Measurements from ENCODE around the gene OR10G3.

Gene OR10G3

GRCh38 chr14:21533294-21533693 is 46.6 kb downstream of the OR10G3 start:
- no peak overlapping the region for H3K9ac ChIP-seq (ENCODE audit: low read depth, low read length)
- H3K27me3 ChIP-seq (ENCODE audit: control insufficient read depth, insufficient read depth, low read length), result no peaks in the 10 kb centered on the region
- H3K36me3 ChIP-seq (ENCODE audit: control insufficient read depth, insufficient read depth, low read length), result no peaks in the 10 kb centered on the region
- peaks cover 40% of the 10 kb centered on the region for H3K4me1 ChIP-seq (ENCODE audit: control insufficient read depth, insufficient read depth, low read length)
- no peak overlapping the region for H3K4me3 ChIP-seq (ENCODE audit: low read depth, low read length)
- H3K9me3 ChIP-seq (ENCODE audit: control insufficient read depth, insufficient read depth, low read length), result no peaks in the 10 kb centered on the region

- Histone ChIP-seq H3K27me3 (ENCODE audit: control insufficient read depth, insufficient read depth, low read length) (no peaks in the 10 kb centered on the region), H3K9ac (ENCODE audit: low read depth, low read length) (no peak overlapping the region), H3K4me3 (ENCODE audit: low read depth, low read length) (no peak overlapping the region), H3K4me1 (ENCODE audit: control insufficient read depth, insufficient read depth, low read length) (peaks cover 46% of the 10 kb centered on the region), H3K9me3 (ENCODE audit: control insufficient read depth, insufficient read depth, low read length) (no peaks in the 10 kb centered on the region), H3K36me3 (ENCODE audit: control insufficient read depth, insufficient read depth, low read length) (peaks cover 8% of the 10 kb centered on the region)
Measured at GRCh38 chr14:21529515-21529914, 50.4 kb downstream of the OR10G3 start.

GRCh38 chr14:21528381-21529348 is 51.2 kb downstream of the OR10G3 start:
- H3K4me3 ChIP-seq (ENCODE audit: low read depth, low read length), result no peak overlapping the region
- H3K4me1 ChIP-seq (ENCODE audit: control insufficient read depth, insufficient read depth, low read length), result peaks cover 47% of the 10 kb centered on the region

GRCh38 chr14:21527318-21527679 is 52.6 kb downstream of the OR10G3 start:
- Histone ChIP-seq H3K4me3 (ENCODE audit: low read depth, low read length) (peak overlapping the region; percentile 82), H3K9ac (ENCODE audit: low read depth, low read length) (peak overlapping the region; percentile 0), H3K9me3 (ENCODE audit: control insufficient read depth, insufficient read depth, low read length) (no peaks in the 10 kb centered on the region), H3K4me1 (ENCODE audit: control insufficient read depth, insufficient read depth, low read length) (peaks cover 40% of the 10 kb centered on the region), H3K36me3 (ENCODE audit: control insufficient read depth, insufficient read depth, low read length) (peaks cover 31% of the 10 kb centered on the region), H3K27me3 (ENCODE audit: control insufficient read depth, insufficient read depth, low read length) (no peaks in the 10 kb centered on the region)

More at GRCh38 chr14:21528381-21529348, 51.2 kb downstream of the OR10G3 start:
- peaks cover 17% of the 10 kb centered on the region for H3K36me3 ChIP-seq (ENCODE audit: control insufficient read depth, insufficient read depth, low read length)
- no peaks in the 10 kb centered on the region for H3K9me3 ChIP-seq (ENCODE audit: control insufficient read depth, insufficient read depth, low read length)
- H3K9ac ChIP-seq (ENCODE audit: low read depth, low read length), result peak overlapping the region; percentile 3
- H3K27me3 ChIP-seq (ENCODE audit: control insufficient read depth, insufficient read depth, low read length), result no peaks in the 10 kb centered on the region

- H3K27me3 ChIP-seq (ENCODE audit: control insufficient read depth, insufficient read depth, low read length), result no peaks in the 10 kb centered on the region
- peaks cover 36% of the 10 kb centered on the region for H3K36me3 ChIP-seq (ENCODE audit: control insufficient read depth, insufficient read depth, low read length)
- peak overlapping the region; percentile 61 for H3K9ac ChIP-seq (ENCODE audit: low read depth, low read length)
- no peaks in the 10 kb centered on the region for H3K9me3 ChIP-seq (ENCODE audit: control insufficient read depth, insufficient read depth, low read length)
- H3K4me1 ChIP-seq (ENCODE audit: control insufficient read depth, insufficient read depth, low read length), result peaks cover 42% of the 10 kb centered on the region
- peak overlapping the region; percentile 82 for H3K4me3 ChIP-seq (ENCODE audit: low read depth, low read length)
Measured at GRCh38 chr14:21526672-21527317, 53.1 kb downstream of the OR10G3 start.

- peak within 1 kb of the TSS; percentile 82 for H3K9ac ChIP-seq (ENCODE audit: low read depth, low read length)
- no peaks in the 10 kb centered on the region for H3K9me3 ChIP-seq (ENCODE audit: control insufficient read depth, insufficient read depth, low read length)
- H3K4me3 ChIP-seq (ENCODE audit: low read depth, low read length), result peak within 1 kb of the TSS; percentile 82
- H3K27me3 ChIP-seq (ENCODE audit: control insufficient read depth, insufficient read depth, low read length), result no peaks in the 10 kb centered on the region
- H3K4me1 ChIP-seq (ENCODE audit: control insufficient read depth, insufficient read depth, low read length), result peaks cover 47% of the 10 kb centered on the region
- peaks cover 42% of the 10 kb centered on the region for H3K36me3 ChIP-seq (ENCODE audit: control insufficient read depth, insufficient read depth, low read length)
Measured at GRCh38 chr14:21525962-21526671, 53.8 kb downstream of the OR10G3 start, which contains the start of gene SALL2. Gene SALL2 (minus strand): TSS chr14:21526346. CDS start chr14:21526127, 219 bp downstream.

GRCh38 chr14:21525571-21525961 is 54.3 kb downstream of the OR10G3 start:
- H3K36me3 ChIP-seq (ENCODE audit: control insufficient read depth, insufficient read depth, low read length), result peaks cover 46% of the 10 kb centered on the region
- no peaks in the 10 kb centered on the region for H3K27me3 ChIP-seq (ENCODE audit: control insufficient read depth, insufficient read depth, low read length)
- no peaks in the 10 kb centered on the region for H3K9me3 ChIP-seq (ENCODE audit: control insufficient read depth, insufficient read depth, low read length)
- H3K4me3 ChIP-seq (ENCODE audit: low read depth, low read length), result peak overlapping the region; percentile 82
- H3K9ac ChIP-seq (ENCODE audit: low read depth, low read length), result peak overlapping the region; percentile 82
- H3K4me1 ChIP-seq (ENCODE audit: control insufficient read depth, insufficient read depth, low read length), result peaks cover 45% of the 10 kb centered on the region

- Histone ChIP-seq H3K9me3 (ENCODE audit: control insufficient read depth, insufficient read depth, low read length) (no peaks in the 10 kb centered on the region), H3K36me3 (ENCODE audit: control insufficient read depth, insufficient read depth, low read length) (peaks cover 46% of the 10 kb centered on the region), H3K27me3 (ENCODE audit: control insufficient read depth, insufficient read depth, low read length) (no peaks in the 10 kb centered on the region), H3K9ac (ENCODE audit: low read depth, low read length) (peak overlapping the region; percentile 82), H3K4me3 (ENCODE audit: low read depth, low read length) (peak overlapping the region; percentile 82), H3K4me1 (ENCODE audit: control insufficient read depth, insufficient read depth, low read length) (peaks cover 43% of the 10 kb centered on the region)
Measured at GRCh38 chr14:21524575-21525490, 55.0 kb downstream of the OR10G3 start.

GRCh38 chr14:21523203-21523602 is 56.7 kb downstream of the OR10G3 start:
- Histone ChIP-seq H3K9ac (ENCODE audit: low read depth, low read length) (peak overlapping the region; percentile 56), H3K4me3 (ENCODE audit: low read depth, low read length) (no peak overlapping the region), H3K36me3 (ENCODE audit: control insufficient read depth, insufficient read depth, low read length) (peaks cover 46% of the 10 kb centered on the region), H3K27me3 (ENCODE audit: control insufficient read depth, insufficient read depth, low read length) (no peaks in the 10 kb centered on the region), H3K4me1 (ENCODE audit: control insufficient read depth, insufficient read depth, low read length) (peaks cover 31% of the 10 kb centered on the region), H3K9me3 (ENCODE audit: control insufficient read depth, insufficient read depth, low read length) (no peaks in the 10 kb centered on the region)

GRCh38 chr14:21521501-21521900 is 58.4 kb downstream of the OR10G3 start:
- peaks cover 22% of the 10 kb centered on the region for H3K4me1 ChIP-seq (ENCODE audit: control insufficient read depth, insufficient read depth, low read length)
- H3K4me3 ChIP-seq (ENCODE audit: low read depth, low read length), result no peak overlapping the region
- peaks cover 46% of the 10 kb centered on the region for H3K36me3 ChIP-seq (ENCODE audit: control insufficient read depth, insufficient read depth, low read length)
- no peaks in the 10 kb centered on the region for H3K27me3 ChIP-seq (ENCODE audit: control insufficient read depth, insufficient read depth, low read length)
- H3K9ac ChIP-seq (ENCODE audit: low read depth, low read length), result no peak overlapping the region
- no peaks in the 10 kb centered on the region for H3K9me3 ChIP-seq (ENCODE audit: control insufficient read depth, insufficient read depth, low read length)

GRCh38 chr14:21520767-21521166 is 59.1 kb downstream of the OR10G3 start:
- no peak overlapping the region for H3K4me3 ChIP-seq (ENCODE audit: low read depth, low read length)
- no peaks in the 10 kb centered on the region for H3K27me3 ChIP-seq (ENCODE audit: control insufficient read depth, insufficient read depth, low read length)
- H3K9ac ChIP-seq (ENCODE audit: low read depth, low read length), result no peak overlapping the region
- H3K9me3 ChIP-seq (ENCODE audit: control insufficient read depth, insufficient read depth, low read length), result no peaks in the 10 kb centered on the region
- peaks cover 46% of the 10 kb centered on the region for H3K36me3 ChIP-seq (ENCODE audit: control insufficient read depth, insufficient read depth, low read length)
- peaks cover 22% of the 10 kb centered on the region for H3K4me1 ChIP-seq (ENCODE audit: control insufficient read depth, insufficient read depth, low read length)

Measured in iPS-15b (cell line).